Measurements from ENCODE around the gene KRTAP10-9. TPM values are rescaled to one million over a fixed set of nuclear protein-coding genes. Genes with fewer than 3 reads are reported as not detected.

Gene KRTAP10-9
- total RNA-seq, 2 experiments from 2014 or later: not detected

- POLR2A ChIA-PET: interaction anchor here (0.6 kb wide), 1 partner anchor 959 kb away, joined by 3 read pairs; no protein-coding TSS in a partner anchor
- no peak overlapping the region for H3K4me3 Mint-ChIP-seq
- intact Hi-C loops (cut with DNase I, micrococcal nuclease): no loop called here
- H3K27ac ChIP-seq (ENCODE audit: low read depth in 1 of 2, low read length in 2 of 2): no peak overlapping the region
- peaks cover 4% of the 10 kb centered on the region for H3K27me3 Mint-ChIP-seq
- peaks cover 7 to 14% of the 10 kb centered on the region in 2 experiments for H3K9me3 ChIP-seq (ENCODE audit: control insufficient read depth in 1 of 2, insufficient read depth in 1 of 2, low read length in 2 of 2)
- ATAC-seq (ENCODE audit: poor library complexity): no peak
- no peak for TF ChIP-seq CTCF (IDR thresholded peaks at IDR 0.05)
- H3K36me3 ChIP-seq (ENCODE audit: insufficient read depth, low read length): no peaks in the 10 kb centered on the region
- H3K4me1 ChIP-seq (ENCODE audit: insufficient read depth, low read length): peaks cover 2% of the 10 kb centered on the region
- no peak for DNase-seq
- no peak overlapping the region for H3K27ac Mint-ChIP-seq
- H3K27me3 ChIP-seq (ENCODE audit: control insufficient read depth in 1 of 2, insufficient read depth in 2 of 2, low read length in 2 of 2): no peaks in the 10 kb centered on the region
- CTCF ChIA-PET: no interaction called here
- peaks cover 2% of the 10 kb centered on the region for H3K9me3 Mint-ChIP-seq
- no peaks in the 10 kb centered on the region for H3K4me1 Mint-ChIP-seq (ENCODE audit: low read depth)
- no peak overlapping the region for H3K4me3 ChIP-seq (ENCODE audit: low read length)
- no peaks in the 10 kb centered on the region for H3K36me3 Mint-ChIP-seq (ENCODE audit: low read depth)
These were observed 23.6 kb upstream of the KRTAP10-9 start for GRCh38 chr21:44603109-44603875.

DNA sequence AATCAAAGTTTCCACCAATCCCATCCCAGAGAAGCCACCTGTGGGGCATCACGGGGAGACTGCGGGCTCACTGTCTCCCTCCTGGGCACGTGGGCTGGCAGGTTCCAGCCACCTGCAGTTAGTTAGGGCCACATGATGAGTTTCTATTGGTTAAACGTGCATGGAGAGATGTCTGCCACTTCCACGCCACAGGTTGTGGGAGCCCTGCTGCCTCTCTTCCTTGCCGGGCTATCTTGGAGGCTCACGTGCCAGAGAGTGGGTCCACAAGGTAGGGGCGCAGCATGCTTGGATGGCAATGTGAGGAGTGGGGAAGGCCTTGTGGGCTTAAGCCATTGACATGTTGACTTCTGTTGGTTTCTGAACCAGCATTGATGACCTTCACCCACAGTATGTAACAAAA, 23.0 kb upstream of the KRTAP10-9 start:
- no peaks in the 10 kb centered on the region for H3K27me3 ChIP-seq (ENCODE audit: control insufficient read depth in 1 of 2, insufficient read depth in 2 of 2, low read length in 2 of 2)
- no peak overlapping the region for H3K4me3 Mint-ChIP-seq

DNA sequence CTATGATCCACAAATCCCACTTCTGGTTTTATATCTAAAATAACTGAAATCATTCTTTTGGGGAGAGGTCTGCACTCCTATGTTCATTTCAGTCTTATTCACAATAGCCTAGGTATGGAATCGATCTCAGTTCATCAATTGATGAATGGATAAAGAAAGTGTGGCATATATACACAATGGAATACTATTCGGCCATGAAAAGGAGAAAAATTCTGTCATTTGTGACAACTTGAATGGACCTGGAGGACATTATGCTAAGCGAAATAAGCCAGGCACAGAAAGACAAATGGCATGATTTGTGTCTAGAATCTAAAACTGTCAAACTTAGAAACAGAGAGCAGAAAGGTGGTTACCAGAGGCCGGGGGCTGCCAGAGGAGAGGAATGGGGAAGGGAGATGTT, 20.4 kb upstream of the KRTAP10-9 start:
- Histone ChIP-seq H3K36me3 (ENCODE audit: insufficient read depth, low read length) (no peaks in the 10 kb centered on the region), H3K27me3 (ENCODE audit: control insufficient read depth in 1 of 2, insufficient read depth in 2 of 2, low read length in 2 of 2) (no peaks in the 10 kb centered on the region), H3K4me1 (ENCODE audit: insufficient read depth, low read length) (peaks cover 2% of the 10 kb centered on the region), H3K9me3 (ENCODE audit: control insufficient read depth in 1 of 2, insufficient read depth in 1 of 2, low read length in 2 of 2) (peaks cover 18 to 22% of the 10 kb centered on the region in 2 experiments), H3K4me3 (ENCODE audit: low read length) (no peak overlapping the region), H3K27ac (ENCODE audit: low read depth in 1 of 2, low read length in 2 of 2) (no peak overlapping the region)
- ChIA-PET CTCF (no interaction called here), POLR2A (no interaction called here)
- Mint-ChIP-seq H3K27ac (no peak overlapping the region), H3K4me3 (no peak overlapping the region), H3K9me3 (peaks cover 10% of the 10 kb centered on the region), H3K27me3 (peaks cover 4% of the 10 kb centered on the region), H3K36me3 (ENCODE audit: low read depth) (no peaks in the 10 kb centered on the region), H3K4me1 (ENCODE audit: low read depth) (no peaks in the 10 kb centered on the region)
- ATAC-seq (ENCODE audit: poor library complexity) (no peak), DNase-seq (no peak)
- intact Hi-C loops (cut with DNase I, micrococcal nuclease): no loop called here
- no peak for TF ChIP-seq CTCF (IDR thresholded peaks at IDR 0.05)

More for the DNA sequence above, 23.0 kb upstream of the KRTAP10-9 start:
- ATAC-seq (ENCODE audit: poor library complexity) (no peak), DNase-seq (no peak)
- H3K4me1 Mint-ChIP-seq (ENCODE audit: low read depth): no peaks in the 10 kb centered on the region
- H3K36me3 Mint-ChIP-seq (ENCODE audit: low read depth): no peaks in the 10 kb centered on the region
- no peak for TF ChIP-seq CTCF (IDR thresholded peaks at IDR 0.05)
- Histone ChIP-seq H3K4me1 (ENCODE audit: insufficient read depth, low read length) (peaks cover 2% of the 10 kb centered on the region), H3K27ac (ENCODE audit: low read depth in 1 of 2, low read length in 2 of 2) (no peak overlapping the region), H3K9me3 (ENCODE audit: control insufficient read depth in 1 of 2, insufficient read depth in 1 of 2, low read length in 2 of 2) (peaks cover 2 to 11% of the 10 kb centered on the region in 2 experiments), H3K36me3 (ENCODE audit: insufficient read depth, low read length) (no peaks in the 10 kb centered on the region), H3K4me3 (ENCODE audit: low read length) (no peak overlapping the region)
- H3K27ac Mint-ChIP-seq: no peak overlapping the region
- peaks cover 4% of the 10 kb centered on the region for H3K9me3 Mint-ChIP-seq
- H3K27me3 Mint-ChIP-seq: peaks cover 4% of the 10 kb centered on the region
- intact Hi-C loops (cut with DNase I, micrococcal nuclease): no loop called here
- ChIA-PET POLR2A (no interaction called here), CTCF (no interaction called here)
